SK-N-MC (cell line): Measurements from ENCODE around the gene TMOD2.

Source experiments
- DNase-seq: peaks from one replicate; pipeline ENCODE4 v3.0.0-alpha.2; 2011; ENCODE audit warnings: low read depth, low spot score
- H3K27ac ChIP-seq: fragments of 200-600 bp; sonication (generic); 2 replicates; pipeline ENCODE4 v1.5.1; 2016; ENCODE audit warnings: mixed run types
- H3K36me3 ChIP-seq: fragments of 200-600 bp; sonication (generic); 2 replicates; pipeline ENCODE4 v1.6.1; 2017; ENCODE audit warnings: antibody characterized with exemption, low read length, mixed read lengths; ENCODE audit not compliant: insufficient read depth
- H3K4me3 ChIP-seq: fragments of 200-600 bp; sonication (generic); 2 replicates; pipeline ENCODE4 v1.5.1; 2016
- H3K9ac ChIP-seq: fragments of 200-600 bp; sonication (generic); 2 replicates; pipeline ENCODE4 v1.8.0; 2017; ENCODE audit warnings: mixed run types, mixed read lengths; ENCODE audit not compliant: insufficient read length
- H3K9me3 ChIP-seq: fragments of 200-600 bp; sonication (generic); 2 replicates; pipeline ENCODE4 v1.6.1; 2017; ENCODE audit warnings: low read depth, mild to moderate bottlenecking, antibody characterized with exemption, low read length, moderate library complexity, mixed read lengths
- EZH2 ChIP-seq: fragments of 200-600 bp; sonication (generic); IDR thresholded peaks from one replicate; pipeline ENCODE4 v1.6.1; 2017; ENCODE audit warnings: antibody characterized with exemption
- FOXP2 ChIP-seq: optimal IDR thresholded peaks from 2 replicates; pipeline ENCODE3; 2011; ENCODE audit warnings: mild to moderate bottlenecking, moderate library complexity; ENCODE audit not compliant: insufficient read depth; ENCODE audit errors: extremely low read length, control extremely low read depth
- POLR2AphosphoS5 ChIP-seq: IDR thresholded peaks from 2 replicates; pipeline ENCODE4 v1.6.1; 2012; ENCODE audit warnings: mild to moderate bottlenecking, low read depth, low read length, borderline replicate concordance

The TMOD2 gene

DNA sequence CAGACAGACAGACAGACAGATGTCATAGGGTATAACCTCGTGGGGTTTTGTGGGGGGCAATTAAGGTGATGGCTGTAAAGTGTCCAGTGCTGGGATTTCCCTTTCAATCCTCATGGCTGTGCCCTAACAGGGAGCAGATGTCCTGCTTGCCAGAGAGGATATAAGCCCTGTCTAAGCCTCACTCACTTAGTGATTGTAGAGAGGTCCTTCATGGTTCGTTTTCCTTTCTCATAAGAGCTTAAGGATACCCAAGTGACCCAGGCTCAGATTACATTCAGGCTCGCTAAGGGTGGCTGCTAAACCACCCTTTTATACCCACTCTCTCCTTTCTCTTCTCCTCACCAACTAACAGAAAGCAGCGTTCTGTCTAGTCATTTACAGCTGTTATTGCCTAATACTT lies 33.2 kb upstream of the TMOD2 start:
- H3K9ac ChIP-seq: no peak overlapping the region
- H3K4me3 ChIP-seq: no peak overlapping the region
- H3K9me3 ChIP-seq: no peaks in the 10 kb centered on the region
- TF ChIP-seq FOXP2 (no peak), POLR2AphosphoS5 (no peak), EZH2 (no peak)
- DNase-seq: no peak
- no peaks in the 10 kb centered on the region for H3K36me3 ChIP-seq
- no peak overlapping the region for H3K27ac ChIP-seq

DNA sequence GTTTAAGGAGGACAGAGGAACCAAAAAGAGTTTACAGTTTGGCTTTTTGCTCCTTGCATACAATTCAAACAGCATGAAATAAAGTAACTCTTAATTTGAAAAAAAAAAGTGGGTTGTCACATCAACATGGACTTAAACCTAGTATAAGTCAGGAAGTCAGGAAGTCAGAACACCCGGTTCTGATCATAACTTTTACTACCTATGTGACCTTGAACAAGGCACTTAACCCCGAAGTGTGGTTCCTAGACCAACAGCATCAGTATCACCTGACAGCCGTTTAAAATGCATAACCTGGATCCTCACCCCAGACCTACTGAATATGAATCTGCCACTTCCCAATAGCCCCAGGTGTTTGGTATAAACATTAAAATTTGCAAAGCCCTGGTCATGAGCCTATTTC lies 32.7 kb upstream of the TMOD2 start:
- no peak for DNase-seq
- Histone ChIP-seq H3K27ac (no peak overlapping the region), H3K36me3 (no peaks in the 10 kb centered on the region), H3K4me3 (no peak overlapping the region), H3K9me3 (no peaks in the 10 kb centered on the region), H3K9ac (no peak overlapping the region)
- TF ChIP-seq FOXP2: no peak
- no peak for TF ChIP-seq POLR2AphosphoS5
- no peak for TF ChIP-seq EZH2

DNA sequence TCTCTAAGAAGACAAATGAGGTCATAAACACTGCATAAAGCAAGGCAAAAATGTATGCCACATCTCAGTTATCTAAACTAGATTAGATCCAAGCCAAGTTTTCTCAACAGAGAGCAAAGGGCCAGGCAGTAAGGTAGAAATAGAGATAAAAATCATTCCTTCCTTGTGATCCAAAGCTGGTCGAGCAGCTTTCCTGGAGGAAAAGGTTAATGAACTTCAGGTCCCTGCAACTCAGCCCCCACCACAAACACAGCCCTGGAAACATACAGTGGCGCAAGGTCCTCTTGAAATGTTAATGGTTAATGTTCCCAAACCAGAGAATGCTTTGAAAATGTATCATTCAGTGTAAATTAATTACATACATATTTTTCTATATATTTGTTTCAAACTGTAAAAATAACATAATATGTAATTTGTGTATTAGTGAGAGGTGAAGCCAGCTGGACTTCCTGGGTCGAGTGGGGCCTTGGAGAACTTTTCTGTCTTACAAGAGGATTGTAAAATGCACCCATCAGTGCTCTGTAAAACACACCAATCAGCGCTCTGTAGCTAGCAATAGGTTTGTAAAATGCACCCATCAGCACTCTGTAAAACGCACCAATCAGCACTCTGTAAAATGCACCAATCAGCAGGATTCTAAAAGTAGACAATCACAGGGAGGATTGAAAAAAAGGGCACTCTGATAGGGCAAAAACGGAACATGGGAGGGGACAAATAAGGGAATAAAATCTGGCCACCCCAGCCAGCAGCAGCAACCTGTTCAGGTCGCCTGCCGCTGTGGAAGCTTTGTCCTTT lies 31.0 kb upstream of the TMOD2 start:
- Histone ChIP-seq H3K9ac (no peak overlapping the region), H3K4me3 (no peak overlapping the region), H3K9me3 (no peaks in the 10 kb centered on the region), H3K36me3 (no peaks in the 10 kb centered on the region), H3K27ac (no peak overlapping the region)
- DNase-seq: no peak
- TF ChIP-seq POLR2AphosphoS5: no peak
- TF ChIP-seq FOXP2: no peak
- TF ChIP-seq EZH2: no peak

- no peaks in the 10 kb centered on the region for H3K9me3 ChIP-seq
- H3K27ac ChIP-seq: no peak overlapping the region
- no peak overlapping the region for H3K4me3 ChIP-seq
- no peak for DNase-seq
- TF ChIP-seq POLR2AphosphoS5: no peak
- no peak for TF ChIP-seq EZH2
- no peak for TF ChIP-seq FOXP2
- H3K9ac ChIP-seq: no peak overlapping the region
- no peaks in the 10 kb centered on the region for H3K36me3 ChIP-seq
These were observed 30.0 kb upstream of the TMOD2 start for GRCh38 chr15:51721199-51721960.

- no peak overlapping the region for H3K9ac ChIP-seq
- DNase-seq: no peak
- no peaks in the 10 kb centered on the region for H3K36me3 ChIP-seq
- H3K9me3 ChIP-seq: no peaks in the 10 kb centered on the region
- TF ChIP-seq FOXP2: no peak
- no peak for TF ChIP-seq POLR2AphosphoS5
- TF ChIP-seq EZH2: no peak
- no peak overlapping the region for H3K27ac ChIP-seq
- H3K4me3 ChIP-seq: no peak overlapping the region
These were observed 27.2 kb upstream of the TMOD2 start for GRCh38 chr15:51724199-51724598.

DNA sequence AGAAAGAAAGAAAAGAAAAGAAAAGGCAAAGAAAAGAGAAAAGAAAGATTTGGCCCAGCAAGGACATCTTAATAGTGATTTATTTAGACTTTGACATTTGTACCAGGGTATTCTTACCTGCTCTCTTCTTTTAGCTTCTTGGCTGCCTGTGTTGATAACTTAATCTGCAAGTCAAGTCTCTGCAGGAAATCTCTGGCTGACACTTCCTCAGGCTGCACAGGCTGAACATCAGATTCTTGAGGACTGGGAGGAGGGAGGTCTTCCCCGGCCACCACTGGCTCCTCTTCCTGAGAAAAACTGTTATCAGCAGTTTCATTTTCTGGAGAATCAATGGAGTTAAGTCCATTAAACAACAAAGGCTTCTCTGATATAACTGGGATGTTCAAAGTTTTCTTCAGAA lies 26.7 kb upstream of the TMOD2 start:
- Histone ChIP-seq H3K36me3 (no peaks in the 10 kb centered on the region), H3K9me3 (no peaks in the 10 kb centered on the region), H3K9ac (no peak overlapping the region), H3K4me3 (no peak overlapping the region), H3K27ac (no peak overlapping the region)
- no peak for DNase-seq
- TF ChIP-seq POLR2AphosphoS5 (no peak), EZH2 (no peak), FOXP2 (no peak)

- no peaks in the 10 kb centered on the region for H3K36me3 ChIP-seq
- no peak overlapping the region for H3K9ac ChIP-seq
- TF ChIP-seq FOXP2 (no peak), POLR2AphosphoS5 (no peak), EZH2 (no peak)
- H3K4me3 ChIP-seq: no peak overlapping the region
- H3K27ac ChIP-seq: no peak overlapping the region
- DNase-seq: no peak
- no peaks in the 10 kb centered on the region for H3K9me3 ChIP-seq
These were observed 24.9 kb upstream of the TMOD2 start for GRCh38 chr15:51726302-51727073.
